GM12878 (cell line): Measurements from ENCODE around the gene DDX39A. TPM values are rescaled to one million over a fixed set of nuclear protein-coding genes. Genes with fewer than 3 reads are reported as not detected.
A peak's percentile ranks its signal among the peaks of the same experiment; 100 is the strongest.

ENCODE experiments used
- ATAC-seq: fragments of 200-7000 bp; cut with Tn5 transposase; 3 replicates; pipeline ENCODE4 v1.9.1; 2020; ENCODE audit warnings: mild to moderate bottlenecking, moderate library complexity
- BruUV-seq: library from RNA; stranded (reverse); fragments of 400-500 nt; replicated peaks from 2 replicates; lab custom pipeline; 2021; lab: Mats Ljungman, UMichigan
- CTCF ChIA-PET: fragments of 300-600 bp; sonication (Branson Sonifier 250); formaldehyde crosslinking; extraction: SDS; loops from one replicate; lab custom pipeline; 2021; ENCODE audit warnings: inconsistent platforms; lab: Yijun Ruan, JAX
- POLR2A ChIA-PET: fragments of 350-600 bp; formaldehyde crosslinking; extraction: SDS; loops from one replicate; lab custom pipeline; 2021; ENCODE audit warnings: inconsistent platforms; lab: Charles Lee
- RAD21 ChIA-PET: fragments of 300-600 bp; sonication (Branson Sonifier 250); formaldehyde crosslinking; loops from one replicate; lab custom pipeline; 2023; ENCODE audit warnings: antibody characterized with exemption; ENCODE audit not compliant: unreplicated experiment; lab: Charles Lee
- SMC1A ChIA-PET: fragments of 300-600 bp; sonication (Branson Sonifier 250); formaldehyde crosslinking; loops from one replicate; lab custom pipeline; 2023; ENCODE audit not compliant: unreplicated experiment, uncharacterized antibody; lab: Charles Lee
- DNase-seq: peaks from one replicate; pipeline ENCODE4 v3.0.0-alpha.2; 2011; ENCODE audit warnings: low read depth, low spot score
- FAIRE-seq: peaks from 3 replicates; lab custom pipeline; 2011; peaks lifted over from hg19 to GRCh38; lab: Jason Lieb, UNC
- H2AFZ ChIP-seq: 2 replicates; pipeline ENCODE4 v1.6.0; 2011; ENCODE audit warnings: low read depth, low read length, control low read depth; ENCODE audit not compliant: control insufficient read depth
- H3K27ac ChIP-seq: 2 replicates; pipeline ENCODE4 v1.5.1; 2011; ENCODE audit warnings: control low read depth; ENCODE audit not compliant: control insufficient read depth, insufficient read depth
- H3K27me3 ChIP-seq, 2 experiments: replicated peaks in 1 of 2; 2 replicates each; pipeline versions ENCODE4 v1.6.0 to v1.6.1; 2011; ENCODE audit warnings: low read length in 1 of 2; ENCODE audit not compliant: control insufficient read depth in 2 of 2, insufficient read depth in 2 of 2
- H3K36me3 ChIP-seq, 2 experiments: 2 replicates each; pipeline ENCODE4 v1.5.1; 2011; ENCODE audit warnings: low read length in 1 of 2; ENCODE audit not compliant: control insufficient read depth in 2 of 2, insufficient read depth in 2 of 2
- H3K4me1 ChIP-seq: 2 replicates; pipeline ENCODE4 v1.6.1; 2011; ENCODE audit warnings: mild to moderate bottlenecking, low read length, moderate library complexity, mixed read lengths; ENCODE audit not compliant: control insufficient read depth, insufficient read depth
- H3K4me2 ChIP-seq: 2 replicates; pipeline ENCODE4 v1.6.0; 2011; ENCODE audit warnings: control low read depth; ENCODE audit not compliant: control insufficient read depth, insufficient read depth
- H3K4me3 ChIP-seq: fragments of 200-600 bp; sonication (generic); 2 replicates; pipeline ENCODE4 v1.5.1; 2016
- H3K79me2 ChIP-seq: 2 replicates; pipeline ENCODE4 v1.6.0; 2011; ENCODE audit warnings: low read length; ENCODE audit not compliant: control insufficient read depth, insufficient read depth
- H3K9ac ChIP-seq: 2 replicates; pipeline ENCODE4 v1.8.0; 2011; ENCODE audit warnings: low read length, control low read depth, mixed read lengths; ENCODE audit not compliant: control insufficient read depth, insufficient read depth
- H3K9me3 ChIP-seq: replicated peaks from 3 replicates; pipeline ENCODE4 v1.5.1; 2011; ENCODE audit warnings: mild to moderate bottlenecking, low read length; ENCODE audit not compliant: control insufficient read depth, insufficient read depth
- H4K20me1 ChIP-seq: 2 replicates; pipeline ENCODE4 v1.6.0; 2011; ENCODE audit not compliant: control insufficient read depth, insufficient read depth
- BHLHE40 ChIP-seq, 2 experiments: fragments of 450-650 bp in 1 of 2; IDR thresholded peaks; 2 replicates each; pipeline ENCODE4 v1.6.1; 2011 to 2017; ENCODE audit warnings: low read depth in 2 of 2, borderline replicate concordance in 1 of 2, improper control_type of control experiment in 1 of 2, low read length in 1 of 2, mild to moderate bottlenecking in 1 of 2
- CHD1 ChIP-seq: IDR thresholded peaks from 2 replicates; pipeline ENCODE4 v1.6.1; 2012; ENCODE audit warnings: low read depth, low read length, improper control_type of control experiment
- ELK1 ChIP-seq: IDR thresholded peaks from 2 replicates; pipeline ENCODE4 v1.6.1; 2012; ENCODE audit warnings: low read depth, low read length, improper control_type of control experiment
- IKZF2 ChIP-seq, 2 experiments: fragments of 450-650 bp; IDR thresholded peaks; 2 replicates each; pipeline ENCODE4 v1.6.1; 2017; ENCODE audit warnings: mild to moderate bottlenecking in 2 of 2, moderate library complexity in 2 of 2
- JUND ChIP-seq: IDR thresholded peaks from 2 replicates; pipeline ENCODE4 v1.6.1; 2012; ENCODE audit warnings: low read depth, mild to moderate bottlenecking, low read length, improper control_type of control experiment, moderate library complexity
- LARP7 ChIP-seq: fragments of 450-650 bp; IDR thresholded peaks from 2 replicates; pipeline ENCODE4 v1.6.1; 2017; ENCODE audit warnings: mild to moderate bottlenecking
- MEF2A ChIP-seq: IDR thresholded peaks from 2 replicates; pipeline ENCODE4 v1.6.1; 2011; ENCODE audit warnings: low read depth, mild to moderate bottlenecking, low read length, moderate library complexity; ENCODE audit not compliant: insufficient read depth
- REST ChIP-seq: IDR thresholded peaks from 2 replicates; pipeline ENCODE4 v1.6.1; 2012; ENCODE audit warnings: mild to moderate bottlenecking, low read depth, low read length
- TCF7 ChIP-seq: IDR thresholded peaks from 2 replicates; pipeline ENCODE4 v1.6.1; 2014; ENCODE audit warnings: antibody characterized with exemption, borderline replicate concordance
- ZNF207 ChIP-seq: fragments of 450-650 bp; IDR thresholded peaks from 2 replicates; pipeline ENCODE4 v1.6.1; 2014; ENCODE audit warnings: antibody characterized with exemption, mild to moderate bottlenecking, borderline replicate concordance
- WGBS: methylation state at CpG from one replicate; pipeline ENCODE4 v1.1.6; 2016; ENCODE audit warnings: low lambda C conversion rate; ENCODE audit not compliant: insufficient replicate concordance, insufficient coverage; ENCODE audit errors: missing lambda C conversion rate; 5-methylcytosine and 5-hydroxymethylcytosine counted together
- in situ Hi-C: fragments of 300-500 bp; cut with MboI; formaldehyde crosslinking; loops from 9 replicates; pipeline ENCODE4 v1.14.3; 2018; ENCODE audit warnings: mixed read lengths
- intact Hi-C: fragments of 100-400 bp; cut with micrococcal nuclease; formaldehyde crosslinking; loops from one replicate; pipeline ENCODE4 v1.14.2; 2022; ENCODE audit not compliant: unreplicated experiment
- polyA plus RNA-seq, 11 experiments: library from polyadenylated mRNA; depleted of rRNA in 4 of 11; unstranded in 6 of 11; stranded (reverse) in 5 of 11; fragments of >200 nt; fragmentation: Nextera tagmentation in 4 of 11; fragmentation: Illumina TruSeq in 1 of 11; extraction: Ambion mirVana in 4 of 11; extraction: Trizol in 1 of 11; gene quantifications; 1 replicate in 1 of 11; 2 replicates in 10 of 11; pipeline versions ENCODE4 v1.2.1 to v1.2.3, GENCODE V29; 2011 to 2016; ENCODE audit warnings: inconsistent platforms in 2 of 11, missing spikeins in 2 of 11, low read depth in 1 of 11
- total RNA-seq, 4 experiments: library from RNA; depleted of rRNA in 3 of 4; stranded (reverse); fragments of >200 nt in 3 of 4; fragmentation: Illumina TruSeq in 1 of 4; extraction: Trizol in 1 of 4; gene quantifications; 2 replicates each; pipeline versions ENCODE4 v1.2.1 to v1.2.3, GENCODE V29; 2013 to 2021
- TF ChIP-seq, protein P1 (sequence below): fragments of 450-650 bp; IDR thresholded peaks from 2 replicates; pipeline ENCODE4 v1.6.1; 2016; ENCODE audit warnings: mild to moderate bottlenecking

DDX39A gene
- total and polyA plus RNA-seq, 10 of the 15 experiments (the other 5 are each of a cell fraction or from before 2014, with no cell fraction given) = 113 to 378 (median 224) TPM

GRCh38 chr19:14368011-14368513 is 51.1 kb downstream of the DDX39A start (continued):
- no peak for TF ChIP-seq ZNF207
- no peak for TF ChIP-seq ELK1
- TF ChIP-seq IKZF2 (IDR thresholded peaks at IDR 0.05) = peak; percentile 93 to 94
- TF ChIP-seq TCF7 = 0 out of 2 replicates have a peak, but pooled peaks have one; percentile 18
- no peak for TF ChIP-seq JUND
- no peak for TF ChIP-seq REST
- TF ChIP-seq LARP7 = no peak

DNA sequence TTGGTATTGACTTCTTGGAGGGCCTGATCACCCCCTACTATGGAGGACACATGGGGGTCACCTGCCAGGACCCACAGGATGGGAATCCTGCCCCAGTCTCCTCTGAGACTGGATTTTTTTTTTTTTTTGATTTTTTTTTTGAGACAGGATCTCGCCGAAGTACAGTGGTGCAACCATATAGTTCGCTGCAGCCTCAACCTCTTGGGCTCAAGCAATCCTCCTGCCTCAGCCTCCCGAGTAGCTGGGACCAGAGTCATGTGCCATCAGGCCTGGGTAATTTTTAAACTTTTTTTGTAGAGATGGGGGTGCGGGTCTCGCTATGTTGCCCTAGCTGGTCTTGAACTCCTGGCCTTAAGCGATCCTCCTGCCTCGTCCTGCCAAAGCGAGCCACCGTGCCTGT is 52.1 kb downstream of the DDX39A start:
- H3K36me3 ChIP-seq = no peaks in the 10 kb centered on the region
- no peaks in the 10 kb centered on the region for H3K9me3 ChIP-seq
- RAD21 ChIA-PET = interaction anchor here (1.0 to 12.1 kb wide), 5 partner anchors 15 to 230 kb away, joined by 3 to 270 read pairs (median 4); partner anchors contain the start of genes ADGRE5 and ASF1B
- TF ChIP-seq CHD1 = no peak
- no peak for TF ChIP-seq BHLHE40 (IDR thresholded peaks at IDR 0.05; ENCODE audit: borderline replicate concordance in 1 of 2, low read depth in 2 of 2, low read length in 1 of 2)
- TF ChIP-seq, protein P1, sequence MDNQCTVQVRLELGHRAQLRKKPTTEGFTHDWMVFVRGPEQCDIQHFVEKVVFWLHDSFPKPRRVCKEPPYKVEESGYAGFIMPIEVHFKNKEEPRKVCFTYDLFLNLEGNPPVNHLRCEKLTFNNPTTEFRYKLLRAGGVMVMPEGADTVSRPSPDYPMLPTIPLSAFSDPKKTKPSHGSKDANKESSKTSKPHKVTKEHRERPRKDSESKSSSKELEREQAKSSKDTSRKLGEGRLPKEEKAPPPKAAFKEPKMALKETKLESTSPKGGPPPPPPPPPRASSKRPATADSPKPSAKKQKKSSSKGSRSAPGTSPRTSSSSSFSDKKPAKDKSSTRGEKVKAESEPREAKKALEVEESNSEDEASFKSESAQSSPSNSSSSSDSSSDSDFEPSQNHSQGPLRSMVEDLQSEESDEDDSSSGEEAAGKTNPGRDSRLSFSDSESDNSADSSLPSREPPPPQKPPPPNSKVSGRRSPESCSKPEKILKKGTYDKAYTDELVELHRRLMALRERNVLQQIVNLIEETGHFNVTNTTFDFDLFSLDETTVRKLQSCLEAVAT = peak; percentile 96
- TF ChIP-seq MEF2A = no peak
- intact Hi-C loops (no loop called here), in situ Hi-C loops (no loop called here)
- WGBS = 97% methylated on average over 10 of the region's 10 CpGs
- no peak overlapping the region for H3K9ac ChIP-seq
- H3K4me2 ChIP-seq = peak overlapping the region; percentile 36
- peak overlapping the region; percentile 36 for H3K27ac ChIP-seq
- no peak for ATAC-seq
- peaks cover 57% of the 10 kb centered on the region for H3K4me1 ChIP-seq
- CTCF ChIA-PET = interaction anchor here (1.0 to 6.1 kb wide), 5 partner anchors 12 to 39 kb away, joined by 5 to 70 read pairs (median 10); partner anchors contain the start of gene ADGRE5
- no TSS peak for BruUV-seq
- SMC1A ChIA-PET = interaction anchor here (0.7 to 17.2 kb wide), 8 partner anchors 8 to 60 kb away, joined by 3 to 297 read pairs (median 9); partner anchors contain the start of gene ADGRE5
- DNase-seq = no peak
- POLR2A ChIA-PET = interaction anchor here (0.5 to 10.8 kb wide), 7 partner anchors 8 to 66 kb away, joined by 3 to 331 read pairs (median 5); partner anchors contain the start of gene ADGRE5
- H3K4me3 ChIP-seq = no peak overlapping the region
- no peak for FAIRE-seq
- peak overlapping the region; percentile 46; the same call in 1 of the 2 replicates for H2AFZ ChIP-seq
- H3K27me3 ChIP-seq = no peaks in the 10 kb centered on the region
- no peaks in the 10 kb centered on the region for H3K79me2 ChIP-seq
- H4K20me1 ChIP-seq = no peaks in the 10 kb centered on the region
